GM23338 (cell line): ENCODE data around the gene TSPEAR. TPM values are rescaled to one million over a fixed set of nuclear protein-coding genes. Genes with fewer than 3 reads are reported as not detected.

Experiments used
- ATAC-seq: fragments of 200-7000 bp; cut with Tn5 transposase; 3 replicates; pipeline ENCODE4 v1.9.1; 2020
- DNase-seq: peaks from one replicate; pipeline ENCODE4 v3.0.0-alpha.2; 2015; ENCODE audit warnings: low spot score
- H2AFZ ChIP-seq: fragments of 200-600 bp; sonication (generic); 2 replicates; pipeline ENCODE4 v1.8.0; 2016; ENCODE audit warnings: antibody characterized with exemption, mild to moderate bottlenecking, moderate library complexity
- H3F3A ChIP-seq: fragments of 200-600 bp; sonication (generic); replicated peaks from 2 replicates; pipeline ENCODE4 v1.8.0; 2017; ENCODE audit warnings: antibody characterized with exemption, mixed run types, low read depth
- H3K27ac ChIP-seq: fragments of 200-600 bp; sonication (generic); 2 replicates; pipeline ENCODE4 v1.6.1; 2016; ENCODE audit warnings: low read depth
- H3K27me3 ChIP-seq: fragments of 200-600 bp; sonication (generic); 2 replicates; pipeline ENCODE4 v1.8.0; 2016; ENCODE audit warnings: mild to moderate bottlenecking, mixed run types, moderate library complexity; ENCODE audit not compliant: insufficient read depth
- H3K36me3 ChIP-seq: fragments of 200-600 bp; sonication (generic); 2 replicates; pipeline ENCODE4 v1.8.0; 2016; ENCODE audit warnings: mild to moderate bottlenecking; ENCODE audit not compliant: insufficient read depth
- H3K4me1 ChIP-seq: fragments of 200-600 bp; sonication (generic); 2 replicates; pipeline ENCODE4 v1.8.0; 2016; ENCODE audit warnings: mild to moderate bottlenecking, moderate library complexity; ENCODE audit not compliant: insufficient read depth
- H3K4me2 ChIP-seq: fragments of 200-600 bp; sonication (generic); 2 replicates; pipeline ENCODE4 v1.7.1; 2017; ENCODE audit warnings: mixed run types
- H3K4me3 ChIP-seq: fragments of 200-600 bp; sonication (generic); 2 replicates; pipeline ENCODE4 v1.6.1; 2016; ENCODE audit warnings: mixed run types
- H3K79me2 ChIP-seq: fragments of 200-600 bp; sonication (generic); replicated peaks from 2 replicates; pipeline ENCODE4 v1.8.0; 2017; ENCODE audit warnings: mild to moderate bottlenecking; ENCODE audit not compliant: insufficient read depth
- H3K9me2 ChIP-seq: fragments of 200-600 bp; sonication (generic); 2 replicates; pipeline ENCODE4 v1.8.0; 2017; ENCODE audit not compliant: insufficient read depth
- H4K20me1 ChIP-seq: fragments of 200-600 bp; sonication (generic); replicated peaks from 2 replicates; pipeline ENCODE4 v1.8.0; 2017; ENCODE audit warnings: mild to moderate bottlenecking; ENCODE audit not compliant: insufficient read depth
- H3K27ac Mint-ChIP-seq: 2 replicates; pipeline ENCODE4 v1.8.0; 2020; ENCODE audit warnings: inconsistent platforms, mild to moderate bottlenecking, moderate library complexity, mixed read lengths
- H3K27me3 Mint-ChIP-seq: 3 replicates; pipeline ENCODE4 v1.8.0; 2022; ENCODE audit warnings: low read depth, mild to moderate bottlenecking, moderate library complexity, mixed read lengths, inconsistent platforms; ENCODE audit not compliant: insufficient read depth, poor library complexity
- H3K36me3 Mint-ChIP-seq: 3 replicates; pipeline ENCODE4 v1.8.0; 2021; ENCODE audit warnings: low read depth, mild to moderate bottlenecking, inconsistent platforms, moderate library complexity, mixed read lengths
- H3K4me1 Mint-ChIP-seq: 3 replicates; pipeline ENCODE4 v1.8.0; 2020; ENCODE audit warnings: mild to moderate bottlenecking, inconsistent platforms, mixed read lengths
- H3K4me3 Mint-ChIP-seq: 3 replicates; pipeline ENCODE4 v1.8.0; 2021; ENCODE audit warnings: moderate library complexity, mild to moderate bottlenecking, inconsistent platforms, mixed read lengths
- H3K9me3 Mint-ChIP-seq: 3 replicates; pipeline ENCODE4 v1.8.0; 2020; ENCODE audit warnings: moderate library complexity, mild to moderate bottlenecking, inconsistent platforms, mixed read lengths
- CREB1 ChIP-seq: fragments of 250-450 bp; sonication (Bioruptor Pico); IDR thresholded peaks from 2 replicates; pipeline ENCODE4 v1.5.0; 2020; ENCODE audit warnings: low read depth, mild to moderate bottlenecking, moderate library complexity
- CTCF ChIP-seq, 2 experiments: fragments of 200-600 bp in 1 of 2; sonication (generic) in 1 of 2; conservative IDR thresholded peaks; 2 replicates each; pipeline versions ENCODE4 v1.5.1 to v1.6.1; 2016 to 2017; ENCODE audit warnings: antibody characterized with exemption in 2 of 2, low read depth in 2 of 2, mild to moderate bottlenecking in 2 of 2, moderate library complexity in 1 of 2
- ETS1 ChIP-seq: IDR thresholded peaks from 2 replicates; pipeline ENCODE4 v1.6.1; 2016; ENCODE audit warnings: antibody characterized with exemption
- EZH2 ChIP-seq: fragments of 200-600 bp; sonication (generic); IDR thresholded peaks from one replicate; pipeline ENCODE4 v1.8.0; 2017; ENCODE audit warnings: antibody characterized with exemption, mild to moderate bottlenecking, low read depth; ENCODE audit not compliant: unreplicated experiment
- EZH2phosphoT487 ChIP-seq: fragments of 200-600 bp; sonication (generic); IDR thresholded peaks from one replicate; pipeline ENCODE4 v1.8.1; 2018; ENCODE audit warnings: antibody characterized with exemption; ENCODE audit not compliant: unreplicated experiment
- JUNB ChIP-seq: IDR thresholded peaks from one replicate; pipeline ENCODE4 v1.6.1; 2016; ENCODE audit warnings: antibody characterized with exemption; ENCODE audit not compliant: unreplicated experiment
- NANOG ChIP-seq: IDR thresholded peaks from 2 replicates; pipeline ENCODE4 v1.6.1; 2016; ENCODE audit warnings: antibody characterized with exemption, borderline replicate concordance
- POLR2AphosphoS5 ChIP-seq: IDR thresholded peaks from 2 replicates; pipeline ENCODE4 v1.6.1; 2016; ENCODE audit warnings: antibody characterized with exemption, low read depth
- STAT1 ChIP-seq: IDR thresholded peaks from one replicate; pipeline ENCODE4 v1.6.1; 2016; ENCODE audit warnings: antibody characterized with exemption; ENCODE audit not compliant: unreplicated experiment
- ZNF114 ChIP-seq: fragments of 250-450 bp; sonication (Bioruptor Pico); IDR thresholded peaks from 2 replicates; pipeline ENCODE4 v1.5.0; 2020; ENCODE audit warnings: mild to moderate bottlenecking, moderate library complexity
- ZNF331 ChIP-seq: fragments of 250-450 bp; sonication (Bioruptor Pico); IDR thresholded peaks from 2 replicates; pipeline ENCODE4 v1.5.0; 2020; ENCODE audit warnings: low read depth, mild to moderate bottlenecking, moderate library complexity
- ZNF462 ChIP-seq: fragments of 250-450 bp; sonication (Bioruptor Pico); IDR thresholded peaks from 2 replicates; pipeline ENCODE4 v1.5.0; 2020; ENCODE audit warnings: mild to moderate bottlenecking, moderate library complexity
- polyA plus RNA-seq: library from polyadenylated mRNA; unstranded; fragments of >200 nt; fragmentation: Nextera tagmentation; extraction: Ambion mirVana; gene quantifications from 2 replicates; pipeline ENCODE4 v1.2.1, GENCODE V29; 2016
- total RNA-seq: library from RNA; depleted of rRNA; stranded (reverse); fragments of >200 nt; shearing (Covaris generic); gene quantifications from 2 replicates; pipeline ENCODE4 v1.2.3, GENCODE V29; 2014
- TF ChIP-seq, protein P1 (sequence below): IDR thresholded peaks from one replicate; pipeline ENCODE4 v1.6.1; 2018; ENCODE audit warnings: antibody characterized with exemption; ENCODE audit not compliant: unreplicated experiment

Gene TSPEAR
- total and polyA plus RNA-seq, 2 experiments from 2014 or later: 0.35 to 0.92 TPM

DNA sequence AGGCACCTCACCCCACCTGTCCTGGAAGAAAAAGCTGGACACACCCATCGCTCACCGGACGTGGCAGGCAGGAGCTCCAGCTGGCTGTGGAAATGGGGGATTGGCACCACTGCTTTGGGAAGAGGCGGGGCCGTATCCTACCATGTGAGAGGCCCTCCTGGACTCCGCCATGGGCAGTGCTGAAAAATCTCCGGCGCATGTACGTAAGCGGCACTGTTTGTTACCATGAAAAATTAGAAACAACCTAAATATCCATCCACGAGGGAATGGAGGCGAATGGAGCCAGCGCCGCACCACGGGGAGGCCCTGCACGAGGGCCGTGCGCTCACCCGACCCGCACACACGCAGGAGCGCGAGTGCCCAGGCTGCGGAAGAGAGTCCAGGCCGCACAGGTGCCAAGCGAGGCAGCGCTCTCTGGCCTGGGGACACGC lies 96.4 kb downstream of the TSPEAR start:
- Histone ChIP-seq H2AFZ (no peak overlapping the region), H3F3A (no peaks in the 10 kb centered on the region), H3K4me3 (no peak overlapping the region), H3K4me2 (no peak overlapping the region), H3K36me3 (no peaks in the 10 kb centered on the region), H3K79me2 (no peaks in the 10 kb centered on the region), H4K20me1 (no peaks in the 10 kb centered on the region), H3K27me3 (no peaks in the 10 kb centered on the region), H3K9me2 (no peaks in the 10 kb centered on the region), H3K4me1 (no peaks in the 10 kb centered on the region), H3K27ac (no peak overlapping the region)
- peaks cover 26% of the 10 kb centered on the region for H3K36me3 Mint-ChIP-seq
- H3K4me3 Mint-ChIP-seq: no peak overlapping the region
- DNase-seq: no peak
- no peak for ATAC-seq
- no peak for TF ChIP-seq POLR2AphosphoS5
- TF ChIP-seq, protein P1, sequence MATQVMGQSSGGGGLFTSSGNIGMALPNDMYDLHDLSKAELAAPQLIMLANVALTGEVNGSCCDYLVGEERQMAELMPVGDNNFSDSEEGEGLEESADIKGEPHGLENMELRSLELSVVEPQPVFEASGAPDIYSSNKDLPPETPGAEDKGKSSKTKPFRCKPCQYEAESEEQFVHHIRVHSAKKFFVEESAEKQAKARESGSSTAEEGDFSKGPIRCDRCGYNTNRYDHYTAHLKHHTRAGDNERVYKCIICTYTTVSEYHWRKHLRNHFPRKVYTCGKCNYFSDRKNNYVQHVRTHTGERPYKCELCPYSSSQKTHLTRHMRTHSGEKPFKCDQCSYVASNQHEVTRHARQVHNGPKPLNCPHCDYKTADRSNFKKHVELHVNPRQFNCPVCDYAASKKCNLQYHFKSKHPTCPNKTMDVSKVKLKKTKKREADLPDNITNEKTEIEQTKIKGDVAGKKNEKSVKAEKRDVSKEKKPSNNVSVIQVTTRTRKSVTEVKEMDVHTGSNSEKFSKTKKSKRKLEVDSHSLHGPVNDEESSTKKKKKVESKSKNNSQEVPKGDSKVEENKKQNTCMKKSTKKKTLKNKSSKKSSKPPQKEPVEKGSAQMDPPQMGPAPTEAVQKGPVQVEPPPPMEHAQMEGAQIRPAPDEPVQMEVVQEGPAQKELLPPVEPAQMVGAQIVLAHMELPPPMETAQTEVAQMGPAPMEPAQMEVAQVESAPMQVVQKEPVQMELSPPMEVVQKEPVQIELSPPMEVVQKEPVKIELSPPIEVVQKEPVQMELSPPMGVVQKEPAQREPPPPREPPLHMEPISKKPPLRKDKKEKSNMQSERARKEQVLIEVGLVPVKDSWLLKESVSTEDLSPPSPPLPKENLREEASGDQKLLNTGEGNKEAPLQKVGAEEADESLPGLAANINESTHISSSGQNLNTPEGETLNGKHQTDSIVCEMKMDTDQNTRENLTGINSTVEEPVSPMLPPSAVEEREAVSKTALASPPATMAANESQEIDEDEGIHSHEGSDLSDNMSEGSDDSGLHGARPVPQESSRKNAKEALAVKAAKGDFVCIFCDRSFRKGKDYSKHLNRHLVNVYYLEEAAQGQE: no peak
- TF ChIP-seq STAT1: no peak
- no peak for TF ChIP-seq ZNF462 (CRISPR knock-in tag)
- TF ChIP-seq CTCF (conservative IDR thresholded peaks at IDR 0.05; ENCODE audit: low read depth in 2 of 2): no peak
- no peak for TF ChIP-seq JUNB
- no peak for TF ChIP-seq EZH2phosphoT487
- TF ChIP-seq EZH2: no peak
- TF ChIP-seq ZNF331 (CRISPR knock-in tag): no peak
- TF ChIP-seq ZNF114 (CRISPR knock-in tag): no peak
- no peak for TF ChIP-seq ETS1
- no peak for TF ChIP-seq NANOG
- TF ChIP-seq CREB1: no peak
- H3K9me3 Mint-ChIP-seq: peaks cover 44% of the 10 kb centered on the region
- no peak overlapping the region for H3K27ac Mint-ChIP-seq
- H3K27me3 Mint-ChIP-seq: peaks cover 11% of the 10 kb centered on the region
- peaks cover 23% of the 10 kb centered on the region for H3K4me1 Mint-ChIP-seq
